ENCODE results near the gene FOXP1.

FOXP1 gene

GRCh38 chr3:71372241-71372768 is 211.2 kb downstream of the FOXP1 start:
- no peaks in the 10 kb centered on the region for H3K36me3 ChIP-seq (ENCODE audit: control insufficient read depth, insufficient read depth, low read length)
- H3K4me3 ChIP-seq (replicated peaks; ENCODE audit: low read depth, low read length): no peak overlapping the region
- no peaks in the 10 kb centered on the region; the same call in none of the 2 replicates for H3K27me3 ChIP-seq (replicated peaks; ENCODE audit: control insufficient read depth, insufficient read depth, low read length)
- TF ChIP-seq, protein P1, sequence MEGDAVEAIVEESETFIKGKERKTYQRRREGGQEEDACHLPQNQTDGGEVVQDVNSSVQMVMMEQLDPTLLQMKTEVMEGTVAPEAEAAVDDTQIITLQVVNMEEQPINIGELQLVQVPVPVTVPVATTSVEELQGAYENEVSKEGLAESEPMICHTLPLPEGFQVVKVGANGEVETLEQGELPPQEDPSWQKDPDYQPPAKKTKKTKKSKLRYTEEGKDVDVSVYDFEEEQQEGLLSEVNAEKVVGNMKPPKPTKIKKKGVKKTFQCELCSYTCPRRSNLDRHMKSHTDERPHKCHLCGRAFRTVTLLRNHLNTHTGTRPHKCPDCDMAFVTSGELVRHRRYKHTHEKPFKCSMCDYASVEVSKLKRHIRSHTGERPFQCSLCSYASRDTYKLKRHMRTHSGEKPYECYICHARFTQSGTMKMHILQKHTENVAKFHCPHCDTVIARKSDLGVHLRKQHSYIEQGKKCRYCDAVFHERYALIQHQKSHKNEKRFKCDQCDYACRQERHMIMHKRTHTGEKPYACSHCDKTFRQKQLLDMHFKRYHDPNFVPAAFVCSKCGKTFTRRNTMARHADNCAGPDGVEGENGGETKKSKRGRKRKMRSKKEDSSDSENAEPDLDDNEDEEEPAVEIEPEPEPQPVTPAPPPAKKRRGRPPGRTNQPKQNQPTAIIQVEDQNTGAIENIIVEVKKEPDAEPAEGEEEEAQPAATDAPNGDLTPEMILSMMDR (IDR thresholded peaks at IDR 0.05; ENCODE audit: insufficient read depth, low read length, poor library complexity, severe bottlenecking): no peak
- DNase-seq (ENCODE audit: extremely low read depth, insufficient read length): no peak

DNA sequence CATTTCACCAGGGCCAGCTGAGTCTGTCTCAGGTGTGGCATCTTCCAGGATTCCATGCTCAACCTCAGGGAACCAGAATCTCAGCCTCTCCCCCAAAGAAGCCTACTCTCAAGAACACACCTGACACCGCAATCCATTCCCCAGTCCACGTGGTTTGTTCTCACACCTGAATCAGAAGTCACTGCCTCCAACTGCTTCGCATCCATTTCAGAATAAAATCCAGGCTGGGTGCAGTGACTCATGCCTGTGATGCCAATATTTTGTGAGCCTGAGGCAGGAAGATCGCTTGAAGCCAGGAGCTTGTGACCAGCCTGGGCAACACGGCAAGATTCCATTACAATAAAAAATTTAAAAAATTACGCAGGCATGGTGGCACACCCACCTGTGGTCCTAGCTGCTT is 212.2 kb downstream of the FOXP1 start:
- H3K4me3 ChIP-seq (replicated peaks; ENCODE audit: low read depth, low read length): no peak overlapping the region
- no peaks in the 10 kb centered on the region for H3K36me3 ChIP-seq (ENCODE audit: control insufficient read depth, insufficient read depth, low read length)
- no peak for DNase-seq (ENCODE audit: extremely low read depth, insufficient read length)
- TF ChIP-seq, protein P1 (IDR thresholded peaks at IDR 0.05; ENCODE audit: insufficient read depth, low read length, poor library complexity, severe bottlenecking): no peak
- H3K27me3 ChIP-seq (replicated peaks; ENCODE audit: control insufficient read depth, insufficient read depth, low read length): no peaks in the 10 kb centered on the region; the same call in none of the 2 replicates

DNA sequence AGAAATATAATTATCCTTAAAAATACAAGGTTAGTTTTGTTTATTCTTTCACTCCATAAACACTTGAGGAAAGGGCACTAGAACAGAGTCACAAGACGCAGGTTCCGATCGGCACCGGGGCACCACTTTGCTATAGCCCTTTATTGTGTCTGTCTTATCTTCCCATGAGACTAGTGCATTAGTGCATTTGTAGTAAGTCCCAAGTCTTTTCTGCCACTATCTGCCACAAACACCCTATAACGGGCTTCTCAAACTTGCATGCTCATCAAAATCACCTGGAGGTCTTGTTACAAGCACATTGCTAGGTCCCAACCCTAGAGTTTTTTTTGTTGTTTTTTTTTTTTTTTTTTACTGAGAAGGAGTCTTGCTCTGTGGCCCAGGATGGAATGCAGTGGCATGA is 213.1 kb downstream of the FOXP1 start:
- no peak for DNase-seq (ENCODE audit: extremely low read depth, insufficient read length)
- TF ChIP-seq, protein P1 (IDR thresholded peaks at IDR 0.05; ENCODE audit: insufficient read depth, low read length, poor library complexity, severe bottlenecking): no peak
- Histone ChIP-seq H3K27me3 (replicated peaks; ENCODE audit: control insufficient read depth, insufficient read depth, low read length) (no peaks in the 10 kb centered on the region; the same call in 1 of the 2 replicates), H3K4me3 (replicated peaks; ENCODE audit: low read depth, low read length) (no peak overlapping the region), H3K36me3 (ENCODE audit: control insufficient read depth, insufficient read depth, low read length) (no peaks in the 10 kb centered on the region)

DNA sequence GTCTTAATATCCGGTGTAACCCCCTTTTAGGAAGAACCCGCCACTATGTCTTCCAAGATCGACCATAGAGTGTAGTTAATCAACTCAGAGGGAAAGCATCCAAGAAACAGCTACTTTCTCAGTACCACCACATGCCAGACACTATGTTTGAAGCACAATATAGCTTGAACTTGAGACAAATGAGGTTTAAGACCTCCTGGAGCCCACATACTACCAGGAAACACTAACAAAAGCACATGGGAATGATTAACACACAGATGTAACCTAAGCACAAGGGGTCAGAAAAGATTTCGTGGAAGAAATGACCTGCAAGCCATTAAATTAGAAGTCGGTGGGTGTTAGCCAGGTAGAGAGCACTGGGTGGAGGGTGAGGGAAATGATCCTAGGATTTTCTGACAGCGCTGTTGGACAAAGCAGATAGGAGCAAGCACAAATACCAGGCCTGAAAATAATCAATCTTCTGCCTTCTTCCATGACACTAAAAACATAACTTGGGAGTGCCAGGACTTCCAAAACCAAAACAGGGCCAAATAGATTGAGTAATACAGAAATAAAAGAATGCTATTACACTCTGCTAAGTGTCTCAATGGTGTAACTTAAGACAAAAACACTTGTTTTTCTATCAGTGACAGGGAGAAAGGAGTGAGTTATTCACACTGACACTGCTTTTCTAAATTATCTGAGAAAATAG is 213.7 kb downstream of the FOXP1 start:
- DNase-seq (ENCODE audit: extremely low read depth, insufficient read length): no peak
- TF ChIP-seq, protein P1 (IDR thresholded peaks at IDR 0.05; ENCODE audit: insufficient read depth, low read length, poor library complexity, severe bottlenecking): no peak
- H3K36me3 ChIP-seq (ENCODE audit: control insufficient read depth, insufficient read depth, low read length): no peaks in the 10 kb centered on the region
- H3K4me3 ChIP-seq (replicated peaks; ENCODE audit: low read depth, low read length): no peak overlapping the region
- no peaks in the 10 kb centered on the region; the same call in 1 of the 2 replicates for H3K27me3 ChIP-seq (replicated peaks; ENCODE audit: control insufficient read depth, insufficient read depth, low read length)

DNA sequence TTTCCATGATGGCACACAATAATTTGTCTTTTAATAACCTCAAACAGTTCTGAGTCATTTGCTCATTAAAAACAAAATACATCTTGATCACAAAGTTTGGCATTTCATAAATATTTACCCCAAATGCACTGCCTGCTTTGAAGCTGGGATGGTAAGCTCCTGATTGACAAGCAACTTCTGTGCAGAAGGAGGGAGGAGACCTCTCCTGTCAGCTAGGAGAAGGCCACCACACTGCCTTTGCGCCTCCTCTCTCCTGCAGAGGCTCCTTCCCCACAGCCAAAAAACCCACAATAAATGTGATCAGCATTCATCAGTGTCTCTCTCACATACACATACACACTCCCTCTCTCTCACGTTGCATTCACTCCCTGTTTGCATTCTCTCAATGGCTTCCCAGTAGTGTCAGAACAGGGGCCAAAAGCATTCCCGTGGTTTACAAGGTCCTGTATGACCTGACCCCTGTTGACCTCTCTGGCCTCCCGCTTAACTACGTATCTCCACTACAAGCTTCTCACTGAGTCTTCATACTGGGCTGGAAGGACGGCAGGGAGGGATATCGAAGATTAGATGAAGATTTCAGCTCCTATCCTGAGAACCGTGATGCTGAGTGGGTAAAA is 216.4 kb downstream of the FOXP1 start:
- TF ChIP-seq, protein P1 (IDR thresholded peaks at IDR 0.05; ENCODE audit: insufficient read depth, low read length, poor library complexity, severe bottlenecking): no peak
- Histone ChIP-seq H3K27me3 (replicated peaks; ENCODE audit: control insufficient read depth, insufficient read depth, low read length) (no peaks in the 10 kb centered on the region), H3K36me3 (ENCODE audit: control insufficient read depth, insufficient read depth, low read length) (no peaks in the 10 kb centered on the region), H3K4me3 (replicated peaks; ENCODE audit: low read depth, low read length) (no peak overlapping the region)
- no peak for DNase-seq (ENCODE audit: extremely low read depth, insufficient read length)
